HUDEP-2 (cell line): ENCODE measurements around the gene GLI3.

Source experiments
- DNase-seq, 76 experiments: peaks; one replicate each; lab custom pipeline; 2025; ENCODE audit not compliant: unreplicated experiment in 76 of 76; lab: John Stamatoyannopoulos, UW

GLI3 gene

DNA sequence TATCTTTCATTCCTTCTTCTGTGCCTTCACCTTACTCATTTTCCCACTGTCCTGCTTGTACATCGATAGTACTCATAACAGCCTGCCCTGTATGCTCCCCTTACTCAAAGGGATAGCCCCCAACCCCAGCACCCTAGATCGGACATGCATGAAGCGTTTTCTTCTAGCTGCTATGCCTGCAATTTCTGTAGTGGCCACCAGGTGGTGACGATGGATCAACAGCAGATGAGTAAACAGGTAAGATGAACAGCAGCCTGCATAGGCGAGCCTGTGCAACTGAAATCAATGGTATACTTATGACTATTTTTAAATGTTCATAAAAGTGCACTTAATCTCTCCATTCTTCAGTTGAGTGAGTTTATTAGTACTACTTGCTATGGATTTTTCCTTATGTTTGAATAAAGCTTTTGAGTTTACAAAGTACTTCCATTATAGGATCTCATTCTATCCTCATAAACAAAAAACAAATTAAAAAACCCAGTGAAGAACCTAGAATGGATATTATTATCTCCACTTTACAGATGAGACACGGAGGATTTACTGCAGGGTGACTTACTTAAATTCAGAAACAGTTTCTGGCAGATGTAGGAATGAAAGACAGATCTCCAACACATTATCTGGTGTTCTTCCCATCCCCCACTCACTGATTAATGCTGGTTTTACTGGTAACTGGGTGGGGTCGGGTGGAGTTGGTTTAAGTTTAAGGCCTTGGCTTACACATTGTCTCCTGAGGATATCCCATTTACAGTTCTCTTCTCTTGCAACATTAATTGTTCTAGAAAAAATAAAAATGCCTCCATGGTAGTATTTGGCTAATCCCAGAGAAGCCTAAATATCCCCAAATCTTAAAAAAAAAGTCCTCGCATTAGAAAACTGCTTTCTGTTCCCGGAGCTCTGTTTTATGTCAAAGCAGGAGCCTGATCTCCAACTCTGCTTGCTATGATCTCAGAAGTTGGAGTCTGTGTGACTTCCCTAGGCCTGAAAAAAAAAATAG, 222.1 kb downstream of the GLI3 start:
- DNase-seq = peak in 48 of 76 experiments; percentile 1 to 61 (median 22)

DNA sequence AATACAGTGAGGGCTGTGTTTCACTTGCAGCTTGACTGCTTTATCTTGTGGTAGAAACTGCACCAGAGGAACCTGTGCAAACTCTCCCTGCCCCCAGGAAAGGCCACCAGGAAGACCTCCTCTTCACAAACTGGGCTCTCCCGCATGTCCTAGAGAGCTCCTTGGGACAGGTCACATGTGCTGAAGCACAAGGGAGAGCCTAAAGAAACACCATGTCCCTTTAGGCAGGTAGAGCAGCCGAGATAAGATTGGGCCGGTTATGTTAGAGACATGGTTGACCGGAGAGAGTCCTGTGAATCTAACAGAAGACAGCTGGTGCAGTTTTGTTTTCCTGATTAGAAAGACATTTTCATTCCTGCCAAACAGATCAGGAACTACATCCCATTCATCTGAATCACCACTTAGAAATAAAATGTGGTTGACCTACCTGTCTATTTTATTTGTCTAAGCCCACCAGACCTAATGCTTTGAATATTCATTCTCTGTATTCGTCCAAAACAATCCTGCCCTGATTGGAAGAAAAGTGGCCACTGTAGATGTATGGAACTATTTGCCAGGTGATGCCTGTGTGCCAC, 224.1 kb downstream of the GLI3 start:
- no peak for DNase-seq

DNA sequence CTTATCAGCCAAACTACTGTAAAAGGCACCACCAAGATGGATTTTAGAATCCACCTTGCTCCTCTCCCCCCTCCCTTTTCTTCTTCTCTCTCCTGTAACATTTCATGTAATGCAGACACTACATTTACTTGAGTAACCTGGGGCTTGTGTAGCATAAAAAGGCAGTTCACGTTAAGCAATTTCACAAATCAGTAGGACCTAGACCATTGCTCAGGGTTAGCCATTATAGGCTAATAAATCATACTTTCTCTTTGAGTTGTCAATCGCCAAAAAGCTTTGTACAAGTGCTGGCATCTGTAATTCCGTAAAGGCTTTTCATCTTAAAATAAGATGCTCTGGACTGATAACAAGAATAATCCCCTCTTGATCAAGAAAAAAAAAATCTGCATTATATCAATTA, 224.7 kb downstream of the GLI3 start:
- DNase-seq = no peak

DNA sequence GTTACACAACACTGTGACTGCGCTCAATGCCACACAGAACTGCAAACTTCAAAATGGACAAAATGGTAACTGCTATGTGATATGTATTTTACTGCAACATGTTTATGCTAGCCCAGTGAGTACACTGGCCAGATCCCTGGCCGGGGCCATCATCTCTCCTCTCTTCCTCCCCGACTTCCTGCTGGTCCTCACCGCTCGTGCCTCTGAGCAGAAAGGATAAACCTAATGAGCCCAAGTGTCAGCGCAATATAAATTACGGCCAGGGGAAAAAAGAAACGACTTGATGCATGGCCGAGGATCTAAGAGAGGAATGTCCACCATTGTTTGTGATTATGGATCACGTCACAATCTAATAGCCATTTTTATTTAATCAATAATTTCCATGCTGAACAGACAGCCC, 225.2 kb downstream of the GLI3 start:
- no peak for DNase-seq

DNA sequence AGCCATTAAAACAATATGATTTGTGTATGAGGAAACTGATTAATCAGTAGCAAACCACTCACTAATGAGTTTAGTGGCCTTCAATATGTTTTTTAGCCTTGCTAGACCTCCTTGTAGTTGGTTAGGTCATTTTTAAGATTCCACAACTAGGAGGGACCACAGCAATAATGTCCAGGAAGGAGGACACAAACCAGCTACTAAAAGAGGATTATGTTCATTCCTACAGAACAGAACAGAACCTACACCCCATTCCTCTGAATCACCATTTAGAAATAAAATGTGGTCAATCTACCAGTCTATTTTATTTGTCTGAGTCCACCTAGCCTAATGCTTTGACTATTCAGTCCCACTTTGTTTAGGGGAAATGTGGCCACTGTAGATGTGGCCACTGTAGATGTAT, 226.3 kb downstream of the GLI3 start:
- no peak for DNase-seq

DNA sequence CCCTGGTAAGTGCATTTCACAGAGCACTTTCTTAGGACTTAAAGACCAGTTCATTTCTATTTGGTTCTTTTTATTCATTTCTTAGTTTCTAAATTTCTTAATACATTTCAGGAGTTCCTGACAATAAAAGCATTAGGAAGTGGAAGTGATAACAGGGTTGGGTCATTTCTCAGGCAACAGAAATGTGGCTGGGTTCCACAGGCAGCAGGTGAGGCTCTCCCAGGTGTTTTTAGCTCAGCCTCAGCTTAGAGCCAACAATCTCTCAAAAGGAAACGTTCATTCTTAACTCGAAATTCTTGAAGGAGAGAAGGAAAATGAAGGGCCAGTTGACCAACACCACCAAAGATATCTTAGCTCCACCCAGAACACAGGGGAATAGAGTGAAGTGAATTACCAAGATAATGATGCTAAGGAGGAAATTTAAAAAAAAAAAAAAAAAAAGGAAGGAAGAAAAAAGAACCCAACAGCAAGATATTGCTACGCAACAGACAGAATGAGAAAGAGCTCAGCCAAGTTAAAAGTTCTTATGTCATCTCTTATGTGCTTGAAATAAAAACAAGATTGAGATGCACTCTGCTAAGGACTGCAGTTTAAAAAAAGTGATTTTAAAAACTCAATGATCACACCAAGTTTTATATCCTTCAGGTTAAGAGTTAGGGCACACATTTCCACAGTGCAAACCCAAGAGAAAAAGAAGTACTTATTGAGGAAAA, 230.1 kb downstream of the GLI3 start:
- no peak for DNase-seq

DNA sequence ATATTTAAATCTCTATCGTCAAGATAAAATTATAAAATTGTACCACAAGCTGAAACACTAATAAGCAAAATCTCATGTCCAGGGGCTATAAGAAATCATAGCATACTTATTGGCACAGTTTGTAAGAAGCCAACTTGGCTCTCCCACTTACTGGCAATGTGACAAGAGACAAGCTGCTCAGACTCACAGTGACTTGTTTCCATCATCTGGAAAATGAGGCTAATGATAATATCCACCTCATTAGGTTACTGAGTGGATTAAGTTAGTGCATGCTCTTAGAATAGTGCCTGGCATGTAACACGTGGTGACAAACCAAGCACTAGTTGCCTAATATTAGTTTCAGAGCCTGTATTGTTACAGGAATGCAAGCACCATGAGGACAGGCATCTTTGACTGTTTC, 234.4 kb downstream of the GLI3 start:
- DNase-seq = no peak

DNA sequence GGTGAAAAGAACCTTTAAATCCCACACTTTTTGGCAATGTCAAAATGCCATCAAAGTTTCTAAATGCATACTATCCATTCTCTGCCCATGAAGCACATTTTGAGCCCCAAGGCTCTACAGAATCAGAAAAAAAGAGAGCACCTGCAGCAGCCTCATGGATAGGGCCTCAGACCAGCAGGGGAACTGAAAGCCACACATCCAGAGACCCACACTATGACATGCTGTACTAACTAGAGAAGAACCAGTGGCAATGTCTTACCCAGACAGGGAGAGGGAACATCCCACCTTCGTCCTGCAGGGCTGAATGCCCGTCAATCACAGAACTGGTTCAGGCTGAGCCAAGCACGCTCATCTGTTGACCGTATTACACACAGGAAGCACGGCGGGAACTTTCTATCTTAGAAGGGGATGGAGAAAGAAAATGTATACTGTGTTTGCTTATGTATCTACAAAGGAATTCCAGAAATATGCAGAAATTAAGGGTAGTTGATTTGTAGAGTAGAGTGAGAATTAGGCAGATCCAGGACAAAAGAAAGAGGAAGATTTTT, 237.2 kb downstream of the GLI3 start:
- DNase-seq = no peak

DNA sequence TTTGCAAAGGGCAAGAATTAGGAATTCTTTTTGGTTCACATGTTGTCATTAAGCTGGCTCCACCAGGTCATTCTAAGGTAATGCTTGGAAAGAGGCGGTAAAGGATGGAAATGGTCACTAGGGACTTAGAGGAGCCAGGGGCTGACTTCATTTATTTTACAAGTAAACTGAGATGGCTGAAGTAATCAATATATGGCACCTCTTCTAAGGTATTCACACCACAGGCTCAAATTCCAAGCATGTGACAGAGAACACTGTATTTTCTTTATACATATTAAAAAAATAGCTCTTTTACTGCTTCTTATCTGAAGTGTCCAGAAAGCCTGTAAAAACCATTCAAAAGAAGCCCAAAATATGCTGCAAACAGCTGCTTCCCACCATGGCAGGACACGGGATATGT, 239.0 kb downstream of the GLI3 start:
- DNase-seq = no peak

DNA sequence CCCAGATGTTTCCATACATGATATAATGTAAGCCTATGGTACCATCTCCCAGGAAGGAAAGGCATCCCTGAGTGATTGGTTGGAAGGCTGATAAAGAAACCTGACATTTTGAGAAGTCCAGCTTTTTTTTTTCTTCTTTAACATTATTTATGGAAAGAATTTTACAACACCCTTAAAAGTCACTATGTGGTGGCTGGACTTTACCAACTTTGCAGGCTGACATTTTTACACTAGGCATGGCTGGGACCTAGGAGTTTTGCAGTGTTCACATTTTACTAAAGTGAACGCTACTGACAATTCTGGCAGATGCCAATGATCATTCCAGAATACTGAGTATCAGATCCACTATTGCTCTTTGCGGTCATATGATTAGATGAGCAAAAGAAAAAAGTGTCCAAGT, 239.9 kb downstream of the GLI3 start:
- DNase-seq = no peak

DNA sequence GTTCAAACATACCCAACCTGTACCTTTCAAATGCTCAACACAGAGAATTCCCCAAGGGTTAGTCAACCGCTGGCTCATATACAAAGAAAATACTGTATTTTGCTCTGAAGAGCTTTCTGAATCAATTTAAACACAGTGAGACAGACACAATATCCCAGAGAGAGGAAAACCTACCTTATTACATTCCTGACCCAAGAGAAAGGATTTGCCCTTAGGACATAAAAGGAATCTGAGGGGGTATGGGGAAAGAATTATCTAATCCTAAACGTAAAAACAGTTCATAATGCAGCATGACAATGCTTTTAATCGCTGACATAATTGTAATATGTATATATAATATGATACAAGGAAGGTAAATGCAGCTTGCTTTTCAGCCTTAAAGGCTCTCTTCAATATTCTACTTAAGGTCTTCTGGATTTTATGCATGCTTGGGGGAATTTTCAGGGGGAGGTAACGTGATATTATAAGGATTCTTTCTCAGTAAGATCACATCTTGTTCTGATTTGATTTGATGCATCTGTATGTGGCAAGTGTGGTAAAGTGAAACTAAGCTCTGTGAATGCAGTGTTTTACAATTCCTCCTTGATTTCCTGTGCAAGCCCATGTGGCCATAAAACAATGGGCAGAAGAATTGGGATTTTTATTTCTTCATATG, 240.5 kb downstream of the GLI3 start:
- DNase-seq = no peak

DNA sequence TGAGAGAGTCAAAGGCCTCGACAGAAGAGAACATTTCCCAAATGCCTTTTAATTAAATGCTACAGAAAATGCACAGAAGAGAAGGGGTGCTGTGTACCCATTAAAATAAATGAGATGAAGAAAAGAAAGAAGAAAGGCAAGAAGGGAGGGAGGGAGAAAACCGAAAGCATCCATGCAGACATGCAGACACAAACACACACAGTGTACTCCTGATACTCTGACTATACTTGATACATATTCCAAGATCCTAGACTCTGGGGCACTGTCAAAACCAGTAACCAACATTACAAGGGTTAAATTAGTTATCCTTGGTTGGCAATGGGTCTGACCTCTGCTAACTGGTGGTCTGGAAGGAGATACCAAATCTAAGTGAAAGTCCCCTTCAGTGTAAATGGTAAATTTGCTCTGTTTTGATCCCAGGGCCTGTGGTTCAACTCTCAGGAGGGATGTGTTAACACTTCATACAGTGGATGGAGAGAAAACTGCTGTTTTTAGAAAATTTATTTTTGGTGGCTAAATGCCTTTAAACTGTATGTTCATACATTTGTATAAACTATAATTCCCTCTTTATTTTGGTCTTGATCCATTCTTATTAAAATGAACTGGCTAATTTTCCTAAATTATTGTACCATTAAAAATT, 241.3 kb downstream of the GLI3 start:
- DNase-seq = no peak

DNA sequence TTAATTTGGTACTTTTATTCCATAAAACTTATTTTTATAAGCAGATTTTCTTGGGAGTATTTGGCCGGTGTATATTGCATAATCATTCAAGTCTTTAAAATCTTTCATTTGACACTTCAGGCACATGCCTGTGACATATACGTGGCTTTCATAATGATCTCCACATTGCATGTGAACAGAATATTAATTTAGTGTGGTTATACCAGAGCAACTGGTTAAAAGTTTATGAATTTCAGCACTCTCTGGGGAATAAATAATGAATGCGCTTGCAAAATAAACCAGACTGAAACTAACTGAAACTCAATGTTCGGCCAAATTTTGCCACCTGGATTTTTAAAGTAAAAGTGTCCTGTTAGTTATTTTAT, 242.3 kb downstream of the GLI3 start:
- no peak for DNase-seq

DNA sequence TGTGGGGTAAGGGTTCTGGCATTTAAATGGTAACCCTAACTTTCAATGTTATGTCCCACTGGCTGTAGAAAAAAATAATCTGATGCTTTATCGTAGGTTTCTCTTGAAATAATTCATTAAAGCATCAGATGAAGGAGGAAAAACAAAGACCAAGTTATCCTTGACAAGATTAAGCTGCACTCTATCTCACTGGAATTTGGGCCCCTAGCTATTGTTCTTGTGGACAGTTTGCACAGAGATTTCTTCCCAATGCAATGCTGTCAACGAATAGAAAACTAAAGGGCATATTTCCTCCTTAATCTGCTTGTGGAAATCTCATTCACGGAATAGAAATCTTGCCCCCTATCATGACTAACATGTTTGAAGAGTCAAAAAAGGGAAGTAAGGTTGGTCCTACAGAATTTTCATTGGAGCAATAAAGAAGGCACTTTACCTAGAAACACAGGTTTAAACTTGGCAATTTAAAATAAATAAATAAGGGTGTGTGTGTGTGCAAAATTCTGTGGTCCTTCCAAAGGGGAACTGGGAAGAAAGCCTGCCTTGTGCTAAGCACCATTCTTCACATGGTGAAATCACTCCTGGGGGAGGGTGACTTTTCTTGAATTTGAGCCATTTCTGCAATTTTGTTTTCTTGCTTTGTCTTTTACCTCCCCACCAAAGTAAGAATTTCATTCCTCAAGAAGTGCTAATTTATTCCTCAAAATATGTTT, 242.8 kb downstream of the GLI3 start:
- no peak for DNase-seq

DNA sequence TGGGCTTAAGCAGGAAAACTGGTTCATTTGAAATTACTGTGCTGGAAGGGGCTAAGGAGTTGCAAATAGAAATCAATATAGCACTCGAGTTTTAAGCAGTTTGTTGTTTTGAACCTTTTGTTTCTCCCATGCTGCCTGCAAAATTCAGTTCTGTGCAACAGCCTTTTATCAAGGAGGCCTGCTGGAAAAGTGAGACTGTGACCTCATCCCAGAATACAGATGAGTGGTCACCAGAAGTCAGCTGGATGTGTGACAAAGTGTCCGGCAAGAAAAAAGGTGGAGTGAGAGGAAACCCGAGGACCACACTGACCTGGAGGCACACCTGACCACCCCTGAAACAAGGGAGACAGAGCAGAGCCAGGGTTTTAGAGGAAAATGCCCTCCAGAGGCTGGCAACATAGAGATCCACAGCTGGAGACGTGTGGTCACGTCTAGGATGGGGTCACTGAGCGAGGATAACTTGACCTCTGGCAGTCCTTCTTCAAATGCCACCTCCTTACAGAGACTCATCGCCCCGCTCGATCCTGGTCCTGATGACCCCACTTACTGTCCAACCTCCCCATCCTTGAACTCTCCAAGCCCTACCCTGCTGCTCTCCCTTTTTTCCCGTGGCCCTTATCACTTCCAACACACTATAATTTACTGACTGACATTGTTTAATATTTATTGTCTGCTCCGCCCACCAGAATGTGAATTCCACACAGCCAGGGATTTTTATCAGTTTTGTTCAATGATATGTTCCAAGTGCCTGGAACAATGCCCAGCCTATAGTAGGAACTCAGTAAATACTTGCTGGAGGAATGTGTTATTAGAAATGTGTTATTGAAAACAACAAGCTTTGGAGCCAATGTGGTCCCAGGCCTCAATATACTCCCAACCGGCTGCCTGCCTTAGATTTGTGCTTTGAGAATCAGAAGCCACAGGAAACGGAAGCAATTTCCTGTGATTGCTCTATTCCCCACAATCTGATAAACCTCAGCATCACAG, 243.8 kb downstream of the GLI3 start:
- no peak for DNase-seq

DNA sequence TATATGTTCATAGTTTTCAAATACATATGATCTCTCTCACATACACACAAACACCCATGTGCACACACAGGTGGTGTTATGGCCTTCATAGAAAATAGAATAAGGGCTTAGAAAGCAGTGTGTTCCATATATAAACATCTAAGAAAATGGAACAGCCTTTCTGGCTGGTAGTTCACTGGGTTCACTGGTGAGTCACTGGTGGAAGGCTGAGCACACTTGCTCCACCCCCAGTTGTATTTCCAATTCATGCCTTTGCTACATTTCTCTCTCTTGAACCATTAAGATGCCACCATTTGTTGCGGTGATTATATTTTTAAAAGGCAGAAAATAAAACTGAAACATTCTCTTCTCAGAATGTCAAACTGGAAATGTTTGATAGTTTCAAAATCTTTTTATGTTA, 252.1 kb downstream of the GLI3 start:
- no peak for DNase-seq

DNA sequence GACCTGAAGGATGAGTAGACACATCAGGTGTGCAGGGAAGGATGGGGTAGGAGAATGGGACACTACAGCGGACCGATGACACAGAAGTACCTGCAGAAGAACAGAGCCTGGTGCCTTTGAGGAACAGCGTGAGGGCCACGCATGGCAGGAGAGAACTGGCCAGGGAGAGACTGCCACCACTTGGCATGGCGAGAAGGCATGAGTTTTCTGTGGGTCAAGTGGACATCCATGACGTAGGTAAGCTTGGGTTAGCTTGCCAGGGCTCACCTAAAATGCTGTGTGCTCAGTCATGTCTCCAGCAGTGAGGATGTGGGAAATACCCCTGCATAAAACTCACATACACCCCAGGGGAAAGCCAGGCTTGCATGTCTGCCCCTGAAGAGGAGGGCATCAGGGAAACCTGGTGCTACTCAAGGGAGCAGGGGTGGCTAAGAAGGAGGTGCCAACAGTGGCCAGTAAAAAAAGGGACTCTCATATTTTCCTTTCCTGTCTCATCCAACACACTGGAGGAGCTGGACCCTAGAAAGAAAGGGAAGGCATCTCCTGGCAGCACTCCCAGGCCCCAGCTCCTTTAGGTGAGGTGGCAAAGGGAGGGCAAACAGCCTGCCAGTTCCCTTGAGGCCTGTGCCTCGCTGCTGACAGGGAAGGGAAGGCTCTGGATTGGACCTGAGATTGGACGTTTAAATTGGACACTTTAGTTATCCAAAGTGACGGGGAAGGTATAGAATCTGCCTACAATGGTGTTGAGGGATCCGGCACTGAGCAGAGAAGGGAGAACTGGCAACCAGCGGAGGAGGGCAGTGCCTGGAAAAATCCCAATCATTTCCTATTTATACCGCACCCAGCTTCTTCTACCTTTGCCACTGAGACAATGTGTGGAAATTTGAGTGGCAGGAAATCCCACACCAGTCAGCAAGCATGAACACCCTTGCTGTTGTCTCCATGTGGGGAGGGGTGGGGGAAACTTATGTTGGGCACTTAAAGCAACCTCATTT, 255.7 kb downstream of the GLI3 start:
- DNase-seq = no peak
